Ishikawa (cell line): ENCODE results near the gene KIF16B.

ENCODE experiments used
- CEBPB ChIP-seq: IDR thresholded peaks from 2 replicates; pipeline ENCODE4 v1.6.1; 2012
- EP300 ChIP-seq: IDR thresholded peaks from 2 replicates; pipeline ENCODE4 v1.6.1; 2012; ENCODE audit warnings: borderline replicate concordance
- NFIC ChIP-seq: IDR thresholded peaks from 2 replicates; pipeline ENCODE4 v1.6.1; 2012
- RAD21 ChIP-seq: IDR thresholded peaks from 2 replicates; pipeline ENCODE4 v1.6.1; 2012; ENCODE audit warnings: low read depth
- REST ChIP-seq: IDR thresholded peaks from 2 replicates; pipeline ENCODE4 v1.6.1; 2012; ENCODE audit warnings: low read depth, mild to moderate bottlenecking
- TCF12 ChIP-seq: IDR thresholded peaks from 2 replicates; pipeline ENCODE4 v1.6.1; 2012; ENCODE audit warnings: low read depth
- YY1 ChIP-seq: IDR thresholded peaks from 2 replicates; pipeline ENCODE4 v1.6.1; 2012; ENCODE audit warnings: low read depth

- TF ChIP-seq RAD21 (no peak), NFIC (no peak), REST (no peak), CEBPB (no peak), YY1 (no peak), EP300 (no peak), TCF12 (no peak)
These were observed 10.0 kb downstream of the KIF16B start for GRCh38 chr20:16563066-16563806.
